NB4 (cell line): ENCODE data around the gene BNC2.

Experiments
- CTCF ChIP-seq: IDR thresholded peaks from one replicate; pipeline ENCODE4 v1.5.1; 2012; ENCODE audit warnings: low read depth, low read length
- MYC ChIP-seq: IDR thresholded peaks from 2 replicates; pipeline ENCODE4 v1.6.1; 2011; ENCODE audit warnings: low read depth, low read length
- POLR2A ChIP-seq: IDR thresholded peaks from 2 replicates; pipeline ENCODE4 v1.6.1; 2011; ENCODE audit warnings: mild to moderate bottlenecking; ENCODE audit not compliant: insufficient read length; ENCODE audit errors: extremely low read depth

DNA sequence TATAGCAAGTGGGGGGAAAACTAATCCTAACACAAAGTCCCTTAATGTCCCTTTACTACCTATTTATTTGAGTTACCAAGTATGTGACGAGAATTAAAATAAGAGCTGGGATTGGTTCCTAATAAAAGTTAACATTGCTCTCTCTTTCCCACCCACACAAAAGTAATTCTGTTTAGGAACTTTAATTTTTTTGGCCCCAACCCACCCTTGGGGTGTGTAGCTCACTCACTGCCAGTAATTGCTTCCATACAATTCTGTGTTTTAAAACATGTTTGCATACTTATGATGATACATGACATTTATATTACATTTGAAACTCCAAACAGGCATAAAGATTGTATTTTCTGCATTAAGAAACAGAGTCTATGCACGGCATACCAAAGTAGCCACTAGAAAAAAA lies 106.5 kb downstream of the BNC2 start:
- TF ChIP-seq CTCF, result no peak
- TF ChIP-seq POLR2A, result no peak
- no peak for TF ChIP-seq MYC
